Measurements from ENCODE around the gene STMN3. TPM values are rescaled to one million over a fixed set of nuclear protein-coding genes. Genes with fewer than 3 reads are reported as not detected.

The STMN3 gene
- total and polyA plus RNA-seq, 5 donors from 2014 or later = 11.7 to 64.6 (median 13.2) TPM

DNA sequence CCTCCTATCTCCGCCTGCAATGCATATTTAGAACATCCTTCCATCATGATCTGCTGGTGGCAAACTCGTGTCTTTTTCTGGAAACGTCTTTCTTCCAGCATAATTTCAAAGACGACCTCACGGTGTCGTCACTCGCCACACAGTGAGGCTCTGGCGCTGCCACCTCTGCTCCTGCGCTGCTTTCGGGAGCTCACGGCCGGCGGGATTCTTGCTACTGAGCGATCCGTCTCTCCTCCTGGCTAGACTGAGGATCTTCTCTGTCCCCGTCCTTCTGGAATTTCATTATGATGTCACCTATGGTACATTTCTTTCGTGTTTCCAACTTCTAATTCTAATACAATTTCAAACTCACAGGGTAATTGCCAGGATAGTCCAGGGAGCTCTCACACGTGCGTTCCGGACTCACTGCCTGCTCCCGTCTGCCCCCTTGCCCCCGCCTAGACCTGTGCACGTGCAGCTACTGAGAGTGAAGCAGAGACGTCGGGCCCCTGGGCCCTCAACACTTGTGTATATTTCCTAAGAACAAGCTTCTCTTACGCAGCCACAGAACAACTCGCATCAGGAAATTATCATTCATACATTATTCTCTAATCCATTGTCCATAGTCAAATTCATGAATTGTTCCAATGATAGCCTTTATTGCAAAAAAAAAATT is 53.7 kb downstream of the STMN3 start:
- H3K4me3 ChIP-seq (ENCODE audit: low read depth, low read length) = no peak overlapping the region
- H3K36me3 ChIP-seq (ENCODE audit: control insufficient read depth, insufficient read depth, low read length) = peaks cover 38% of the 10 kb centered on the region
- no peak for DNase-seq
- Mint-ChIP-seq H3K9me3 (no peaks in the 10 kb centered on the region), H3K27me3 (no peaks in the 10 kb centered on the region), H3K4me1 (peaks cover 0 to 9% (median 5%) of the 10 kb centered on the region in 4 donors), H3K4me3 (no peak overlapping the region), H3K36me3 (peaks cover 20% of the 10 kb centered on the region), H3K27ac (peak overlapping the region in 1 of 3 donors; percentile 31)
- H3K27ac ChIP-seq (ENCODE audit: insufficient read depth, low read length, poor library complexity, severe bottlenecking) = no peak overlapping the region
- no peak for ATAC-seq (ENCODE audit: low read depth in 2 of 2)
- no peaks in the 10 kb centered on the region for H3K4me1 ChIP-seq (ENCODE audit: control insufficient read depth, insufficient read depth, low read length, poor library complexity, severe bottlenecking)
- H3K27me3 ChIP-seq (ENCODE audit: control insufficient read depth, insufficient read depth, low read length) = no peaks in the 10 kb centered on the region
- H3K9me3 ChIP-seq (ENCODE audit: control insufficient read depth in 2 of 2, low read length in 2 of 2) = no peaks in the 10 kb centered on the region

DNA sequence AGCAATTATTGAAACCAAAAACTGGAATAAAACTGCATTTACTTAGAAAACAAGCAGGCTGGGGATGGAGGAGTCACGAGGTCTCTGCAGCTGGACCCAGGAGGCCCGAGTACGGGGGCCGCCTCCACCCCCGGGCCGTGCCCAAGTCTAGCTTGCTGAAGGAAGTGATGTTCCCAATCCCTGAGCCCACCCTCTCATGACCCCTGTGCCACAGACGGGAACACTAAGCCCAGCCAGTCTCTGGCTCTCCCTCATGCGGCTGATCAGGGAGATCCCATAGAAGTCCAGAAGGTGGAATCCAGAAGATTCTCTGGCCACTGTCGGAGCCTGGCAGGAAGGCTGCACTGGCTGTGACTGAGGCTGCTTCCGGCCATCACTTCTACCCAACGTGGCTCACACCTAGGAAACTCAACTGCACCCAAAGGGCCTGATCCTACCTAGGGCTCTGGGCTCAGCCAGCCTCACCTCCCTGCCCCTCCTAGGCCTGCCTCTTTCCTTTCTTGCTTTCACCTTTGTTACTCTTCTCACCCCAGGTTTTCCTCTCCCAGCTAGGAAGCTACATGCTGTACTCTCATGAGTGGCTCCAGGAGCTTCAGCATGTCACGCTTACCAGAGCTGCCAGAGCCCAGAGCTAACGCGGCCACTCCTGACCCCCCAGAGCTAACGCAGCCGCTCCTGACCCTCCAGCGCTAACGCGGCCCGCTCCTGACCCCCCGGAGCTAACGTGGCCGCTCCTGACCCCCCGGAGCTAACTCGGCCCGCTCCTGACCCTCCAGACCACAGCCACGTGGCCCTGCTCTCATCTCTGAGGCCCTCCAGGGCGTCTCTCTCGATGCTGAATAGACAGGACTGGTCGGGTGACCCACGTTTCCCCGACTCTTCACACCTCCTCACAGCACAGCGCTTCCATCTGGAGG is 54.5 kb downstream of the STMN3 start:
- Mint-ChIP-seq H3K4me3 (peak overlapping the region in 1 of 4 donors; percentile 4), H3K27me3 (no peaks in the 10 kb centered on the region), H3K9me3 (no peaks in the 10 kb centered on the region), H3K36me3 (peaks cover 17% of the 10 kb centered on the region), H3K27ac (no peak overlapping the region), H3K4me1 (peaks cover 0 to 9% (median 4%) of the 10 kb centered on the region in 4 donors)
- no peaks in the 10 kb centered on the region for H3K9me3 ChIP-seq (ENCODE audit: control insufficient read depth in 2 of 2, low read length in 2 of 2)
- H3K36me3 ChIP-seq (ENCODE audit: control insufficient read depth, insufficient read depth, low read length) = peaks cover 44% of the 10 kb centered on the region
- H3K27ac ChIP-seq (ENCODE audit: insufficient read depth, low read length, poor library complexity, severe bottlenecking) = no peak overlapping the region
- DNase-seq (no peak), ATAC-seq (ENCODE audit: low read depth in 2 of 2) (no peak)
- no peaks in the 10 kb centered on the region for H3K4me1 ChIP-seq (ENCODE audit: control insufficient read depth, insufficient read depth, low read length, poor library complexity, severe bottlenecking)
- no peak overlapping the region for H3K4me3 ChIP-seq (ENCODE audit: low read depth, low read length)
- H3K27me3 ChIP-seq (ENCODE audit: control insufficient read depth, insufficient read depth, low read length) = no peaks in the 10 kb centered on the region

DNA sequence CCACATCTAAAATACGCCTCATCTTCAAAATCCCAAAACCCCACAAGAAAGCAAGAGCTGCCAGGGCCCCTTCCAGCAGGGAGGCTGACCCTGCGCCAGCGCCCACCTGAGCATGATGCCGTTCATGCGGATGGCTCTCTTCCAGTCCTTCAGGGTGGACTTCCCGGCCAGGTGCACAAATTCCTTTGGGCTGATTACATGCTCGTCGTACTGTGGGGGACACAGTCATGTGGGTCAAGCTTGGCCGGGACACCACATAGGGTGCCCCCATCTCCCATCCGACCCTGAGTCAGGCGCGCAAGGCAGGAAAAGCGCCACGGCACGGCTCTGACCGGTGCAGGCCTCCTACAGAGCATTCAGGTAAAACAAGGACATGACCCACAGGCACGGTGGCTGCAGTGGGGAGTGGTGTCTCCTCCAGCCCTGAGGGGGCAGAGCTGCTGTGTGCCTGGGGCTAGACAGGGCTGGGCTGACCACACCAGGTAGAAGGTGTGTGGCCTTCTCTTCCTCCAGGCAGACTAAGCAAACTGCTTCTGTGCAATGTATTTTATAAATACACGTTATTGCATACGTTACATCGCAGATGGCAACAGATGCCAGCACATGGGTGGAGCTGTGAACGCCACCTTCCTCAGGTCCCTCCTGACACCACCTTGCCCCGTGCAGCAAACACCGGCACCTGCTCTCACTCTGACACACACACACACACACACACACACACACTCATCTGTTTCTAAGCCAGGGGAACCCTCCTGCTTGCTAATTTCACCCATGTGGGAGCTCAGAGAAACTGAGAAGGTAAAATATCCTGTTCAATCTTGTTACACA is 55.4 kb downstream of the STMN3 start:
- Mint-ChIP-seq H3K4me3 (no peak overlapping the region), H3K4me1 (peaks cover 0 to 9% (median 5%) of the 10 kb centered on the region in 4 donors), H3K36me3 (peaks cover 23% of the 10 kb centered on the region), H3K27ac (peak overlapping the region in 1 of 3 donors; percentile 42), H3K27me3 (no peaks in the 10 kb centered on the region), H3K9me3 (peaks cover 0 to 2% (median 0%) of the 10 kb centered on the region in 7 donors)
- peaks cover 45% of the 10 kb centered on the region for H3K36me3 ChIP-seq (ENCODE audit: control insufficient read depth, insufficient read depth, low read length)
- no peaks in the 10 kb centered on the region for H3K27me3 ChIP-seq (ENCODE audit: control insufficient read depth, insufficient read depth, low read length)
- H3K9me3 ChIP-seq (ENCODE audit: control insufficient read depth in 2 of 2, low read length in 2 of 2) = no peaks in the 10 kb centered on the region
- H3K4me3 ChIP-seq (ENCODE audit: low read depth, low read length) = no peak overlapping the region
- H3K4me1 ChIP-seq (ENCODE audit: control insufficient read depth, insufficient read depth, low read length, poor library complexity, severe bottlenecking) = no peaks in the 10 kb centered on the region
- H3K27ac ChIP-seq (ENCODE audit: insufficient read depth, low read length, poor library complexity, severe bottlenecking) = no peak overlapping the region
- ATAC-seq (ENCODE audit: low read depth in 2 of 2) = no peak
- no peak for DNase-seq

DNA sequence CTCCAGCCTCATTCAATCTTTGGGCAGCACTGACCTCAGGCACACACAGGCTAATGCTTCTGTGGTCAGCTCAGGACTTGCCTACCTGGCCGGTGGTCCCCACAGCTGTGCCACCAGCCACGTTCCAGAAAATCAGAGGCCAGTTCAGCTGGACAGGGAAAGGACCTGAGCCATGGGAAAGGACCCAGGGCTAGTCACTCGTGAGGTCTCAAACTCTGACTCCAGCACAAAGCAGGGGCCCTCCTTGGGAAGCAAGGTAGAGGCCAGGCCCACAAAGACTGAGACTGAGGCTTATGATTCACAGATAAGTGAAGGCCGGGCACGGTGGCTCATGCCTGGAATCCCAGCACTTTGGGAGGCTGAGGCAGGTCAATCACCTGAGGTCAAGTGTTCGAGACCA is 56.8 kb downstream of the STMN3 start:
- no peak overlapping the region for H3K27ac Mint-ChIP-seq
- Histone ChIP-seq H3K36me3 (ENCODE audit: control insufficient read depth, insufficient read depth, low read length) (peaks cover 43% of the 10 kb centered on the region), H3K4me3 (ENCODE audit: low read depth, low read length) (no peak overlapping the region), H3K27ac (ENCODE audit: insufficient read depth, low read length, poor library complexity, severe bottlenecking) (no peak overlapping the region), H3K27me3 (ENCODE audit: control insufficient read depth, insufficient read depth, low read length) (no peaks in the 10 kb centered on the region), H3K4me1 (ENCODE audit: control insufficient read depth, insufficient read depth, low read length, poor library complexity, severe bottlenecking) (no peaks in the 10 kb centered on the region), H3K9me3 (ENCODE audit: control insufficient read depth in 2 of 2, low read length in 2 of 2) (no peaks in the 10 kb centered on the region)
- no peaks in the 10 kb centered on the region for H3K27me3 Mint-ChIP-seq
- DNase-seq (no peak), ATAC-seq (ENCODE audit: low read depth in 2 of 2) (no peak)
- peaks cover 18% of the 10 kb centered on the region for H3K36me3 Mint-ChIP-seq
- no peak overlapping the region for H3K4me3 Mint-ChIP-seq
- peaks cover 0 to 9% (median 4%) of the 10 kb centered on the region in 4 donors for H3K4me1 Mint-ChIP-seq
- H3K9me3 Mint-ChIP-seq = peaks cover 0 to 2% (median 0%) of the 10 kb centered on the region in 7 donors

DNA sequence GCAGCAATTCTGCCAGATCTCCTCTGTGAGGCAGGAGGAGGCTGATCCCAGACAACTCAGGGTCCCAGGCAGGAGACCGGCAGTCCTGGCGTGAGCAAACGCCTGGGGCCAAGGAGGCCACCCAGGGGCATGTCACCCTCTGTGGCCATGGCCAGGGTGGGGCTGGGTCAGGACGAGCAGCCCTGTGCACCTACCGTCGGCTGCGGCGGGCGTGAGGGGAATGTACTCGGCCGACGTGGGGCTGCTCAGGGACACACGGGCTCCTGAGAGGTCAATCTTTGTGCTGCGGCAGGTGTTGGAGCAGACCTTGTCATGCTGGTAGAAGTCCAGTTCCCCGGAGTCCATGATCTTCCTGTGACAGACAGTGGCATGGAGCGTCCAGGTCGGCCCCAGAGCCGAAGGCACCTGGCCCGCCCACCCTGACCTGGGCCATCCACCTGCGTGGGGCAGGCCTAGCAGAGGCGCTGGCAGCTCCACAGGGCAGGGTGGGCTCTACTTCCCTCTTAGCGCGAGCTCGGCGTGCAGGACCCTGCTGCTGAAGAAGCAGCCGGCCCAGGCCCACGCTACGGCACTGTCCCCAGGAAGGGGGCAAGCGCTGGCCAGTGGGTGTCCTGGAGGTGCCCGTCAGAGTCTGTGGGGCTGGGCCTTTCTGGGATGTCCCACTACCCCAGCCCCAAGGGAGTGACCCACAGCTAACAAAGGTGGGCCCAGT is 57.7 kb downstream of the STMN3 start:
- no peaks in the 10 kb centered on the region for H3K9me3 ChIP-seq (ENCODE audit: control insufficient read depth in 2 of 2, low read length in 2 of 2)
- no peak for DNase-seq
- peaks cover 0 to 11% (median 6%) of the 10 kb centered on the region in 4 donors for H3K4me1 Mint-ChIP-seq
- no peak for ATAC-seq (ENCODE audit: low read depth in 2 of 2)
- H3K4me1 ChIP-seq (ENCODE audit: control insufficient read depth, insufficient read depth, low read length, poor library complexity, severe bottlenecking) = no peaks in the 10 kb centered on the region
- peaks cover 46% of the 10 kb centered on the region for H3K36me3 ChIP-seq (ENCODE audit: control insufficient read depth, insufficient read depth, low read length)
- peaks cover 20% of the 10 kb centered on the region for H3K36me3 Mint-ChIP-seq
- H3K27ac ChIP-seq (ENCODE audit: insufficient read depth, low read length, poor library complexity, severe bottlenecking) = no peak overlapping the region
- H3K27me3 ChIP-seq (ENCODE audit: control insufficient read depth, insufficient read depth, low read length) = no peaks in the 10 kb centered on the region
- H3K27me3 Mint-ChIP-seq = no peaks in the 10 kb centered on the region
- peaks cover 0 to 2% (median 0%) of the 10 kb centered on the region in 7 donors for H3K9me3 Mint-ChIP-seq
- no peak overlapping the region for H3K4me3 ChIP-seq (ENCODE audit: low read depth, low read length)
- H3K27ac Mint-ChIP-seq = no peak overlapping the region
- H3K4me3 Mint-ChIP-seq = no peak overlapping the region

DNA sequence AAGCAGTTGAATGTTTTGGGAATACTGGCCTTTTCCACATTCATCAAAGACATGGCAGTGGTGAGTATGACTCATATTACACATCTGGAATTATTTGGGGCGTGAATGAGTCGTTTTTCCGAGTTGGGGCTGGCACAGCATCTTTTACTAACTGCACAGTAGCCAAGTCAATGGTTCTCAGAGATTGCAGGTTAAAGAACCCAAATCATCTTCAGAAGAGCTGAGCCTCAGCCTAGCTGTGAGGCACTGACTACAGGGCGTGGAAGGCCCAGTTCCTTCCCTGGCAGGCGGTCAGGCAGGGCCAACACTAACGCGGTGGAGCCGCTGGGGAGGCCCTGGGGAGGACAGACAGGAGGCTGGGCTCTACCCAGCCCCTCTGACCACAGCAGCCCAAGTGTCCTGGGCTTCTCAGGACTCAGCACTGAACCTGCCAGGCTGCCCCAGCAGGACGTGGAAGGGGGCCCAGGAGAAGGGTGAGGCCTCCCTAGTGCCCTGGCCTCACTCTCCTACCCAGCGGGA is 59.1 kb downstream of the STMN3 start:
- H3K27me3 ChIP-seq (ENCODE audit: control insufficient read depth, insufficient read depth, low read length) = no peaks in the 10 kb centered on the region
- Mint-ChIP-seq H3K4me1 (peaks cover 0 to 8% (median 3%) of the 10 kb centered on the region in 4 donors), H3K4me3 (no peak overlapping the region), H3K27ac (no peak overlapping the region), H3K36me3 (peaks cover 14% of the 10 kb centered on the region), H3K27me3 (no peaks in the 10 kb centered on the region), H3K9me3 (peaks cover 0 to 2% (median 0%) of the 10 kb centered on the region in 7 donors)
- DNase-seq = no peak
- no peak for ATAC-seq (ENCODE audit: low read depth in 2 of 2)
- H3K27ac ChIP-seq (ENCODE audit: insufficient read depth, low read length, poor library complexity, severe bottlenecking) = no peak overlapping the region
- no peaks in the 10 kb centered on the region for H3K9me3 ChIP-seq (ENCODE audit: control insufficient read depth in 2 of 2, low read length in 2 of 2)
- no peaks in the 10 kb centered on the region for H3K4me1 ChIP-seq (ENCODE audit: control insufficient read depth, insufficient read depth, low read length, poor library complexity, severe bottlenecking)
- H3K4me3 ChIP-seq (ENCODE audit: low read depth, low read length) = no peak overlapping the region
- peaks cover 48% of the 10 kb centered on the region for H3K36me3 ChIP-seq (ENCODE audit: control insufficient read depth, insufficient read depth, low read length)

DNA sequence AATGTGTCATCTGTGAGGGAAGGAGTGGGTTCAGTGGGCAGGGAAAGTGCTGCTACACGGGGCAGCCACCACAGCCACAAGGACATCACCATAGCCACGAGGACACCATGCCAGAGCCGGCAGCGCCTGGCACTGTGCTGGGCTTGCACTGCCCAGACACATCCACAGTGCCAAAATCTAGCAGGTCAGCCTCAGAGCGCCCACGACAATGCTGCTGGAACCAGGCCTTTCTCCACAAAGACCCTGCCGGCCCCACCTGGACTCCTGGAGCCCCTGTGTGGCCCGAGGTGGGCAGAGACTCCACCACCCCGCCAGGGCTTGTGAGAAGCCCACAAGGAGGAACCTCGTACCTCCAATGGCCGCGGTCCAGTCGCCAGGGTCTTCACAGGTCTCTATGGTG is 60.6 kb downstream of the STMN3 start:
- peaks cover 17% of the 10 kb centered on the region for H3K36me3 Mint-ChIP-seq

More for the DNA sequence above, 60.6 kb downstream of the STMN3 start:
- no peak overlapping the region for H3K4me3 ChIP-seq (ENCODE audit: low read depth, low read length)
- no peaks in the 10 kb centered on the region for H3K9me3 ChIP-seq (ENCODE audit: control insufficient read depth in 2 of 2, low read length in 2 of 2)
- Mint-ChIP-seq H3K27me3 (no peaks in the 10 kb centered on the region), H3K9me3 (peaks cover 0 to 2% (median 0%) of the 10 kb centered on the region in 7 donors), H3K4me1 (peaks cover 0 to 14% (median 4%) of the 10 kb centered on the region in 4 donors), H3K4me3 (no peak overlapping the region), H3K27ac (no peak overlapping the region)
- ATAC-seq (ENCODE audit: low read depth in 2 of 2) (no peak), DNase-seq (no peak)
- no peak overlapping the region for H3K27ac ChIP-seq (ENCODE audit: insufficient read depth, low read length, poor library complexity, severe bottlenecking)
- no peaks in the 10 kb centered on the region for H3K4me1 ChIP-seq (ENCODE audit: control insufficient read depth, insufficient read depth, low read length, poor library complexity, severe bottlenecking)
- H3K27me3 ChIP-seq (ENCODE audit: control insufficient read depth, insufficient read depth, low read length) = no peaks in the 10 kb centered on the region
- H3K36me3 ChIP-seq (ENCODE audit: control insufficient read depth, insufficient read depth, low read length) = peaks cover 39% of the 10 kb centered on the region

Data from CD4-positive, CD25-positive, alpha-beta regulatory T cell (primary cell).